GM19193 (cell line): ENCODE results near the gene SH3PXD2A.

ENCODE experiments used
- POLR2A ChIP-seq: IDR thresholded peaks from 4 replicates; pipeline ENCODE4 v1.6.1; 2011; ENCODE audit not compliant: insufficient read depth, insufficient read length; ENCODE audit errors: extremely low read depth

Gene SH3PXD2A

GRCh38 chr10:103843854-103844570, 11.4 kb downstream of the SH3PXD2A start:
- TF ChIP-seq POLR2A = no peak

GRCh38 chr10:103843045-103843444, 12.3 kb downstream of the SH3PXD2A start:
- no peak for TF ChIP-seq POLR2A

GRCh38 chr10:103842605-103843004, 12.8 kb downstream of the SH3PXD2A start:
- no peak for TF ChIP-seq POLR2A

- no peak for TF ChIP-seq POLR2A
Measured at GRCh38 chr10:103841519-103841918, 13.9 kb downstream of the SH3PXD2A start.

GRCh38 chr10:103840740-103841070, 14.7 kb downstream of the SH3PXD2A start:
- no peak for TF ChIP-seq POLR2A

- TF ChIP-seq POLR2A = no peak
Measured at GRCh38 chr10:103839872-103840739, 15.3 kb downstream of the SH3PXD2A start.

GRCh38 chr10:103839519-103839871, 15.9 kb downstream of the SH3PXD2A start:
- TF ChIP-seq POLR2A = no peak

- TF ChIP-seq POLR2A = no peak
Measured at GRCh38 chr10:103838862-103839518, 16.4 kb downstream of the SH3PXD2A start.

GRCh38 chr10:103838070-103838395, 17.3 kb downstream of the SH3PXD2A start:
- no peak for TF ChIP-seq POLR2A

GRCh38 chr10:103837370-103838069, 17.9 kb downstream of the SH3PXD2A start:
- TF ChIP-seq POLR2A = no peak

GRCh38 chr10:103836861-103837260, 18.5 kb downstream of the SH3PXD2A start:
- no peak for TF ChIP-seq POLR2A

- TF ChIP-seq POLR2A = no peak
Measured at GRCh38 chr10:103836273-103836672, 19.1 kb downstream of the SH3PXD2A start.

- no peak for TF ChIP-seq POLR2A
Measured at GRCh38 chr10:103835096-103836050, 20.0 kb downstream of the SH3PXD2A start.
